GM13976 (cell line): ENCODE data around the gene SLIT3.

Source experiments
- DNase-seq: peaks from one replicate; pipeline ENCODE4 v3.0.0; 2012; ENCODE audit warnings: low spot score
- in situ Hi-C: fragments of 300-500 bp; cut with MboI; formaldehyde crosslinking; loops from one replicate; pipeline ENCODE4 v1.12.0; 2022; ENCODE audit warnings: low sequenced_read_pairs, mixed read lengths, inconsistent platforms; ENCODE audit not compliant: unreplicated experiment
- TF ChIP-seq, protein P1 (sequence below): IDR thresholded peaks from 2 replicates; pipeline ENCODE4 v1.5.1; 2012; ENCODE audit warnings: borderline replicate concordance, mild to moderate bottlenecking; ENCODE audit not compliant: insufficient read depth; ENCODE audit errors: extremely low read depth, missing control alignments, control extremely low read depth

Gene SLIT3

DNA sequence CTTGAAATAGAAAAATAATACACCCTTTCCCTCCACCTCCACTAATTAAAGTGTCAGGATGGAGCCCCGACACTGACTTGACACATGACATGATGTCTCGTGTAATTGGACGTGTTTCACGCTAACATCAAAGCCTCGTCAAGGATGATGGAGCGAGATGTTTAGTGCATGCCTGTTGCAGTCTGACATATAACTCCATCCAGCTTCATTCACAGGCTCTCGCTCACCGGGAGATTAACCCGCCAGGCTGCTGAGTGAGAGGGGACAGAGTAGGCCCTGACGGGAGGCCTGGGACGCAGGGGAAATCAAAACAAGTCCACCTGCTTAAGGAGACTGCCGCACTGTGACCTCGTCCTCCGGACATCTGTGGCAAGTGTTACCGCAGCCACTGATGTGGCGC lies 263.5 kb downstream of the SLIT3 start:
- in situ Hi-C loops, result no loop called here
- TF ChIP-seq, protein P1, sequence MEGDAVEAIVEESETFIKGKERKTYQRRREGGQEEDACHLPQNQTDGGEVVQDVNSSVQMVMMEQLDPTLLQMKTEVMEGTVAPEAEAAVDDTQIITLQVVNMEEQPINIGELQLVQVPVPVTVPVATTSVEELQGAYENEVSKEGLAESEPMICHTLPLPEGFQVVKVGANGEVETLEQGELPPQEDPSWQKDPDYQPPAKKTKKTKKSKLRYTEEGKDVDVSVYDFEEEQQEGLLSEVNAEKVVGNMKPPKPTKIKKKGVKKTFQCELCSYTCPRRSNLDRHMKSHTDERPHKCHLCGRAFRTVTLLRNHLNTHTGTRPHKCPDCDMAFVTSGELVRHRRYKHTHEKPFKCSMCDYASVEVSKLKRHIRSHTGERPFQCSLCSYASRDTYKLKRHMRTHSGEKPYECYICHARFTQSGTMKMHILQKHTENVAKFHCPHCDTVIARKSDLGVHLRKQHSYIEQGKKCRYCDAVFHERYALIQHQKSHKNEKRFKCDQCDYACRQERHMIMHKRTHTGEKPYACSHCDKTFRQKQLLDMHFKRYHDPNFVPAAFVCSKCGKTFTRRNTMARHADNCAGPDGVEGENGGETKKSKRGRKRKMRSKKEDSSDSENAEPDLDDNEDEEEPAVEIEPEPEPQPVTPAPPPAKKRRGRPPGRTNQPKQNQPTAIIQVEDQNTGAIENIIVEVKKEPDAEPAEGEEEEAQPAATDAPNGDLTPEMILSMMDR, result no peak
- no peak for DNase-seq

DNA sequence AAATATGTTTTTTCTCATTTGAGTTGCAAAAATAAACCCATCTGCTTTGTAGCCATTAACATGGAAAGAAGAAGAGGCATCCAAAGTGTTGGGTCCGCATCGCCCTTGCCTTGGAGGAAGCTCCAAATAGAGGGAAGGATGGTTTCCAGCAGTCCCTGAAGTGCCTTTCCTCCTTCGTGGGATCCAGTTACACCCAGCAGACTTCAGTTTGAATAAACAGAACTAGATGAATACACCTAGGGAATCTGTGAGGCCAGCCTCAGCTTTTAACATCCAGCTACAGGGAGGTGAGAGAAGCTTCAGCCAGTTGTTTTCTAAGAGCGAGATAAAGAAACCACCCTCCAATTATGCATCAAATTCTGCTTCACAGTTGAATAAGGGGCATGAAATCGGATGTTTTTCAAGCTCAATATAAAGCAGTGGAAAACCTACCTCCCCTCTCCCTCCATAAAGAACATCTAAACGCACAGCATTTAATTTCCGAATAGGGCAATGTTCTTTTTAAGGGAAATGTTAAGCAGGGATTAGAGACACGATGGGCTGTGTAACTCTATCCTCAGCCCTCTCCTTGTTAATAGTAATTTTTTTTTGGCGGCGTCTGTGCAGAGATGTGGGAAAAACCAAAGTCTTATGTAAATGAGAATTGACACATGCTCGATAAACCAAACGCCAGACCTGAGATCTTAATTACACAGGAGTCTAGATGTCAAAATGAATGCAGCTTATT lies 264.7 kb downstream of the SLIT3 start:
- TF ChIP-seq, protein P1, result no peak
- DNase-seq, result no peak
- in situ Hi-C loops, result no loop called here

DNA sequence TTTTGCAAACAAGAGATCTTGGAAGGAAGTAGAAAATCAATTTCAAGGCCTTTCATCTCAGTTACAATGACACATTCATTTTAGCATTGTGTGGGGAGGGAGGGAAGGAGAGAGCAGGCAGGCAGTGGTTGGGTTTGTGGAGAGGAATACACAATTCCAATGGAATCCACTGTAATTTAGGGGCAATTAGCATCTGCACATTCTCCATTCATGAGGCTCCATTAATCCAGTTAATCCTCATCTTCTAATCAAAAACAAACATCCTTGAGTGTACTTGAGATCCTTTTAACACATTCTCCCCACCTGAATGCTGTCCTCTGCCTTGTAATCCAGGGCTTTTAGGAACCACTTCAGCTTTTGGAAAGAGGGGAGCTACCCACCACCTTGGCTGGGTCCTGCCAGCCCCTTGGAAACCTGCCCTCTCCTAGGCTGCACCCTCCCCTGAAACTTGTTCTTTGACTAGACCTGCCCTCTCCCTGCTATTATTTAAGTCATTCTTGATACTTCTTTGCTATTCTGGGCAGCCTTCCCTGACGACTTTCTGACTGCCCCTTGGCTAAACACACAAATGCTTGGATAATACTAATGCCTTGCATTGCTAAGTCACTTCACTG lies 271.2 kb downstream of the SLIT3 start:
- TF ChIP-seq, protein P1, result no peak
- no peak for DNase-seq
- in situ Hi-C loops, result no loop called here

DNA sequence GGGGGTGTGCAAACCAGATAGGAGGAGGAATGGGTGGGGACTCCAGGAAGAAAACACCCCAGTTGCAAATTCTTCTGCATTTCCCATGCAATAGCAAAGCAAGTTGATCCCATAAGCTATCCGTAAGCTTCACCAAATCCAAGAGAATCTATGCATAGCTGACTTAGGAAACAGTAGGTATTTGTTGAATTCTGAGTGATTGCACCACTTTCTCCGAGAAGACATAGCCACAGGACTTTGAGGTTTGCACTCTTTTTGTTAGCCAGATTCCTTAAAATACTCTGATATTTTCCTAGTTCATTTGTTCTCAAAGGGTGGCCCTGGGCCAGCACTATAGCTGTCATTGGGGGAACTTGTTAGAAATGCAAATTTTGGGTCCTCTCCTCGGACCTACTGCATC lies 271.9 kb downstream of the SLIT3 start:
- in situ Hi-C loops, result no loop called here
- TF ChIP-seq, protein P1, result no peak
- DNase-seq, result no peak

DNA sequence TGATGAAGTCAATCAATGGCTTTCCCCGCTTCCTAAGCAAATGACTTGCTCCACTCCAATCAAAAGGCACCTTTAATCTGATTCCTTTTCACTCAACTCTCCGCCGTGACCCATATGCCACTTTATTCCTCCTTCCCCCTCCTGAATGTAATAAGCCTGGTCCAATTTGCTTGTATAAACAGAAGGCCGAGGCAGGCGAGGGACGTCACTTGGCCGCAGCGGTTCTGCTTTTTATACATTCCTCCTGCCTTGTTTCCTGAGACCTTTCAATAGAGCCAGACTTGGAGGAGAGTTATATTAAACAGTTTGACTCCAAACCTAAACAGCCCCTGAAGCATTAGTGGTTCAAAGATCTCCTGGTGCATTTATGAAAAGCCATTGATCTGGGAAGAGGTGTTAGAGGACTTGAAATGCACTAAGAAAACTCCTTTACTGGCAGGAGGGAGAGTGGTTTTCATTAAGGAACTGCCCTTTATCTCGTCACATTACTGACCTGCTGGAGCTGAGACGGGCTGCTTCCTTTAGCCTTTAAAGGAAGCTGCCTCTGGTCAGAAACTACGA lies 273.4 kb downstream of the SLIT3 start:
- TF ChIP-seq, protein P1, result no peak
- no peak for DNase-seq
- in situ Hi-C loops, result no loop called here

DNA sequence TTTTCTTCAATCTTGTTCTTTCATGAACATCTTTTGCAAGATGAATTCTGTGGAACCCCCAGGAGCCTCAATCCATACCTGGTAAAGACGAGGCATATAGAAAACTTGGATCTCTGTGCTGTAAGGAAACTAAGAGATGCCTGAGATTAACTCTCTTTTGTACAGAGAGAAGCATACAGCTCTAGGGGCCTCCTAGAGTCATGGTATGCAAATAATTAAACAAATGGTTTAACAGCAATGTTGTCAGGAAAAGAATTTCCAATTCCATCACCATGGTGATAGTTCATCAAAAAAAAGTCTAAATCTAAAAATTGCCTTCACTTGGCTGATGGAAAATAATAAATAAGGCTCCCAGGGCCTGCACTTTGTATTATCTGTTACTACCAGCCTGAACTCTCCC lies 275.4 kb downstream of the SLIT3 start:
- TF ChIP-seq, protein P1, result no peak
- in situ Hi-C loops, result no loop called here
- DNase-seq, result no peak
